CD14-positive monocyte (primary cell): Measurements from ENCODE around the gene TANGO2. TPM values are rescaled to one million over a fixed set of nuclear protein-coding genes. Genes with fewer than 3 reads are reported as not detected.

Experiments
- DNase-seq, 3 donors: peaks; one replicate each; pipeline ENCODE4 v3.0.0-alpha.2; 2011 to 2022
- H2AFZ ChIP-seq: 2 replicates; pipeline ENCODE4 v1.6.0; 2012; ENCODE audit warnings: mild to moderate bottlenecking, low read depth, low read length, inconsistent platforms; ENCODE audit not compliant: insufficient read depth, poor library complexity, severe bottlenecking
- H3K27ac ChIP-seq, 2 donors: 1 replicate in 1 of 2; 2 replicates in 1 of 2; pipeline ENCODE4 v1.5.1; 2012 to 2013; ENCODE audit warnings: low read length in 2 of 2, control low read depth in 1 of 2, inconsistent platforms in 1 of 2, low read depth in 1 of 2, mild to moderate bottlenecking in 1 of 2
- H3K27me3 ChIP-seq, 2 donors: one replicate each; pipeline versions ENCODE4 v1.6.0 to v1.6.1; 2011 to 2013; ENCODE audit warnings: low read length in 2 of 2; ENCODE audit not compliant: control insufficient read depth in 2 of 2, insufficient read depth in 2 of 2
- H3K36me3 ChIP-seq, 2 donors: replicated peaks in 1 of 2; 1 replicate in 1 of 2; 2 replicates in 1 of 2; pipeline versions ENCODE4 v1.5.1 to v1.6.1; 2012 to 2013; ENCODE audit warnings: low read length in 2 of 2, control low read depth in 1 of 2, inconsistent platforms in 1 of 2, mild to moderate bottlenecking in 1 of 2; ENCODE audit not compliant: insufficient read depth in 2 of 2, control insufficient read depth in 1 of 2
- H3K4me1 ChIP-seq, 2 donors: 1 replicate in 1 of 2; 2 replicates in 1 of 2; pipeline versions ENCODE4 v1.5.1 to v1.6.1; 2012 to 2013; ENCODE audit warnings: low read length in 2 of 2, control low read depth in 1 of 2, inconsistent platforms in 1 of 2, mild to moderate bottlenecking in 1 of 2, moderate library complexity in 1 of 2; ENCODE audit not compliant: insufficient read depth in 2 of 2, control insufficient read depth in 1 of 2
- H3K4me2 ChIP-seq: replicated peaks from 2 replicates; pipeline ENCODE3; 2012; ENCODE audit warnings: low read length, moderate library complexity, mild to moderate bottlenecking; ENCODE audit not compliant: poor library complexity, severe bottlenecking; ENCODE audit errors: extremely low read depth
- H3K4me3 ChIP-seq, 3 experiments: fragments of 200-600 bp in 1 of 3; sonication (generic) in 1 of 3; replicated peaks in 1 of 3; 1 replicate in 2 of 3; 2 replicates in 1 of 3; pipeline ENCODE4 v1.5.1; 2011 to 2013; ENCODE audit warnings: low read length in 3 of 3, mild to moderate bottlenecking in 3 of 3, control low read depth in 2 of 3, low read depth in 2 of 3, inconsistent platforms in 1 of 3, moderate library complexity in 1 of 3
- H3K79me2 ChIP-seq: 2 replicates; pipeline ENCODE4 v1.6.0; 2012; ENCODE audit warnings: mild to moderate bottlenecking, control low read depth, inconsistent platforms, low read length, moderate library complexity; ENCODE audit not compliant: insufficient read depth
- H3K9ac ChIP-seq: 2 replicates; pipeline ENCODE4 v1.6.0; 2017; ENCODE audit warnings: low read length, mild to moderate bottlenecking; ENCODE audit not compliant: insufficient read depth, poor library complexity, severe bottlenecking
- H3K9me3 ChIP-seq, 2 donors: replicated peaks in 1 of 2; 1 replicate in 1 of 2; 2 replicates in 1 of 2; pipeline versions ENCODE4 v1.5.1 to v1.6.1; 2012 to 2013; ENCODE audit warnings: low read length in 2 of 2, control low read depth in 1 of 2; ENCODE audit not compliant: control insufficient read depth in 1 of 2, insufficient read depth in 1 of 2
- H4K20me1 ChIP-seq: 2 replicates; pipeline ENCODE4 v1.6.0; 2012; ENCODE audit warnings: mild to moderate bottlenecking, low read length, control low read depth, moderate library complexity; ENCODE audit not compliant: insufficient read depth
- H3K27ac Mint-ChIP-seq, 7 donors: one replicate each; pipeline ENCODE4 v1.8.0; 2020; ENCODE audit warnings: mild to moderate bottlenecking in 7 of 7, mixed read lengths in 7 of 7, moderate library complexity in 6 of 7, inconsistent platforms in 2 of 7
- H3K27me3 Mint-ChIP-seq, 3 donors: one replicate each; pipeline ENCODE4 v1.8.0; 2021 to 2022; ENCODE audit warnings: low read depth in 3 of 3, mild to moderate bottlenecking in 3 of 3, mixed read lengths in 3 of 3, moderate library complexity in 3 of 3, inconsistent platforms in 1 of 3
- H3K36me3 Mint-ChIP-seq, 2 donors: one replicate each; pipeline ENCODE4 v1.8.0; 2020; ENCODE audit warnings: mixed read lengths in 2 of 2, inconsistent platforms in 1 of 2, mild to moderate bottlenecking in 1 of 2
- H3K4me1 Mint-ChIP-seq: one replicate; pipeline ENCODE4 v1.8.0; 2020; ENCODE audit warnings: mild to moderate bottlenecking, mixed read lengths
- H3K4me3 Mint-ChIP-seq, 2 donors: one replicate each; pipeline ENCODE4 v1.8.0; 2020; ENCODE audit warnings: mild to moderate bottlenecking in 2 of 2, mixed read lengths in 2 of 2, moderate library complexity in 1 of 2
- H3K9me3 Mint-ChIP-seq, 7 donors: one replicate each; pipeline ENCODE4 v1.8.0; 2020 to 2022; ENCODE audit warnings: mixed read lengths in 7 of 7, mild to moderate bottlenecking in 6 of 7, moderate library complexity in 6 of 7, inconsistent platforms in 2 of 7
- CTCF ChIP-seq: fragments of 200-600 bp; IDR thresholded peaks from one replicate; pipeline ENCODE4 v1.8.0; 2022; ENCODE audit warnings: antibody characterized with exemption, mild to moderate bottlenecking
- WGBS: methylation state at CpG from one replicate; pipeline ENCODE4 v1.1.5; 2013; ENCODE audit warnings: missing lambda C conversion rate; ENCODE audit not compliant: insufficient coverage; 5-methylcytosine and 5-hydroxymethylcytosine counted together
- intact Hi-C, 2 donors: fragments of 100-400 bp; cut with micrococcal nuclease; formaldehyde crosslinking; loops; one replicate each; pipeline versions ENCODE4 v1.15.0 to v1.15.1; 2023
- polyA plus RNA-seq, 3 donors: library from polyadenylated mRNA; depleted of rRNA in 1 of 3; unstranded in 2 of 3; stranded (reverse) in 1 of 3; fragments of 300-500 nt in 2 of 3; fragments of >200 nt in 1 of 3; fragmentation: Illumina TruSeq in 2 of 3; gene quantifications; 1 replicate in 2 of 3; 2 replicates in 1 of 3; pipeline ENCODE4 v1.2.3, GENCODE V29; 2012 to 2021

Gene TANGO2
- polyA plus RNA-seq, 3 donors: 56.4 to 94.9 (median 58.2) TPM

- Mint-ChIP-seq H3K9me3 (peaks cover 17 to 23% (median 20%) of the 10 kb centered on the region in 7 donors), H3K4me1 (no peaks in the 10 kb centered on the region), H3K36me3 (no peaks in the 10 kb centered on the region), H3K27ac (no peak overlapping the region), H3K4me3 (no peak overlapping the region), H3K27me3 (peaks cover 11 to 16% (median 11%) of the 10 kb centered on the region in 3 donors)
- H2AFZ ChIP-seq: no peak overlapping the region
- no peaks in the 10 kb centered on the region for H3K79me2 ChIP-seq
- TF ChIP-seq CTCF: no peak
- no peaks in the 10 kb centered on the region for H3K27me3 ChIP-seq
- no peak overlapping the region for H3K27ac ChIP-seq
- no peak for DNase-seq
- no peak overlapping the region for H3K4me2 ChIP-seq
- H3K9me3 ChIP-seq: peaks cover 3 to 16% of the 10 kb centered on the region in 2 donors
- no peak overlapping the region for H3K9ac ChIP-seq
- intact Hi-C loops: no loop called here
- H4K20me1 ChIP-seq: no peaks in the 10 kb centered on the region
- 92% methylated on average over 5 of the region's 9 CpGs for WGBS
- no peaks in the 10 kb centered on the region for H3K36me3 ChIP-seq
- H3K4me1 ChIP-seq: no peaks in the 10 kb centered on the region
- no peak overlapping the region for H3K4me3 ChIP-seq
Measured at GRCh38 chr22:20002128-20002527, 18.8 kb upstream of the TANGO2 start.

- Histone ChIP-seq H4K20me1 (no peaks in the 10 kb centered on the region), H3K4me1 (no peaks in the 10 kb centered on the region), H3K79me2 (no peaks in the 10 kb centered on the region), H2AFZ (no peak overlapping the region), H3K27me3 (no peaks in the 10 kb centered on the region), H3K4me2 (no peak overlapping the region), H3K9me3 (peaks cover 3 to 16% of the 10 kb centered on the region in 2 donors), H3K9ac (no peak overlapping the region), H3K4me3 (no peak overlapping the region), H3K36me3 (no peaks in the 10 kb centered on the region), H3K27ac (no peak overlapping the region)
- H3K36me3 Mint-ChIP-seq: no peaks in the 10 kb centered on the region
- DNase-seq: no peak
- no peak overlapping the region for H3K4me3 Mint-ChIP-seq
- intact Hi-C loops: no loop called here
- 90% methylated on average over 2 of the region's 2 CpGs for WGBS
- no peak for TF ChIP-seq CTCF
- H3K9me3 Mint-ChIP-seq: peaks cover 17 to 23% (median 20%) of the 10 kb centered on the region in 7 donors
- H3K27ac Mint-ChIP-seq: no peak overlapping the region
- H3K4me1 Mint-ChIP-seq: no peaks in the 10 kb centered on the region
- H3K27me3 Mint-ChIP-seq: peaks cover 11 to 16% (median 11%) of the 10 kb centered on the region in 3 donors
Measured at GRCh38 chr22:20002636-20003035, 18.3 kb upstream of the TANGO2 start.
